Forelimb muscle (tissue), 1 donor: ENCODE measurements around the gene CACNB2. TPM values are rescaled to one million over a fixed set of nuclear protein-coding genes. Genes with fewer than 3 reads are reported as not detected.
"Not testable (repeated sequence)": the region's sequence is repeated elsewhere in the genome, so short reads cannot be mapped to it uniquely, and the experiment has no call there.

Experiments used
- DNase-seq: peaks from one replicate; pipeline ENCODE4 v3.0.0-alpha.2; 2013; ENCODE audit warnings: low read depth
- polyA plus RNA-seq: library from polyadenylated mRNA; unstranded; fragments of 120-200 nt; gene quantifications from one replicate; pipeline ENCODE4 v1.2.1, GENCODE V29; 2013; ENCODE audit not compliant: insufficient read length

The CACNB2 gene
- polyA plus RNA-seq, 1 donor = 1.5 TPM

GRCh38 chr10:18400906-18401245, 260.7 kb downstream of the CACNB2 start:
- DNase-seq = no peak

GRCh38 chr10:18401416-18402195, 261.4 kb downstream of the CACNB2 start:
- DNase-seq = no peak

- no peak for DNase-seq
Observed at GRCh38 chr10:18402853-18403252, 262.6 kb downstream of the CACNB2 start.

GRCh38 chr10:18404530-18404929, 264.3 kb downstream of the CACNB2 start:
- DNase-seq = no peak

- DNase-seq = no peak
Observed at GRCh38 chr10:18406136-18406535, 265.9 kb downstream of the CACNB2 start.

GRCh38 chr10:18409599-18410397, 269.6 kb downstream of the CACNB2 start:
- no peak for DNase-seq

- DNase-seq = no peak
Observed at GRCh38 chr10:18414061-18414460, 273.8 kb downstream of the CACNB2 start.

- DNase-seq = no peak
Observed at GRCh38 chr10:18417950-18418527, 277.8 kb downstream of the CACNB2 start.

GRCh38 chr10:18418541-18419215, 278.5 kb downstream of the CACNB2 start:
- no peak for DNase-seq

- DNase-seq = no peak
Observed at GRCh38 chr10:18419945-18420344, 279.7 kb downstream of the CACNB2 start.

- no peak for DNase-seq
Observed at GRCh38 chr10:18421726-18422293, 281.6 kb downstream of the CACNB2 start.

GRCh38 chr10:18423058-18423637, 282.9 kb downstream of the CACNB2 start:
- no peak for DNase-seq

GRCh38 chr10:18424200-18424599, 284.0 kb downstream of the CACNB2 start:
- DNase-seq = no peak

GRCh38 chr10:18429335-18429734, 289.1 kb downstream of the CACNB2 start:
- no peak for DNase-seq

GRCh38 chr10:18436902-18437301, 296.7 kb downstream of the CACNB2 start:
- DNase-seq = no peak

GRCh38 chr10:18437486-18437885, 297.3 kb downstream of the CACNB2 start:
- DNase-seq = no peak

GRCh38 chr10:18438361-18439126, 298.3 kb downstream of the CACNB2 start:
- DNase-seq = no peak

- no peak for DNase-seq
Observed at GRCh38 chr10:18439601-18440000, 299.4 kb downstream of the CACNB2 start.

GRCh38 chr10:18445635-18446034, 305.4 kb downstream of the CACNB2 start:
- DNase-seq = not testable (repeated sequence)

GRCh38 chr10:18446205-18446604, 306.0 kb downstream of the CACNB2 start:
- DNase-seq = no peak

GRCh38 chr10:18449611-18450026, 309.4 kb downstream of the CACNB2 start:
- no peak for DNase-seq
